Fibroblast of lung (primary cell): ENCODE results near the gene PHOSPHO2.

Experiments used
- CTCF ChIP-seq, 2 donors: IDR thresholded peaks in 1 of 2; conservative IDR thresholded peaks in 1 of 2; 1 replicate in 1 of 2; 2 replicates in 1 of 2; pipeline ENCODE4 v1.5.1; 2011 to 2012; ENCODE audit warnings: low read length in 2 of 2, control low read depth in 1 of 2, inconsistent platforms in 1 of 2, low read depth in 1 of 2, mild to moderate bottlenecking in 1 of 2
- EZH2 ChIP-seq: IDR thresholded peaks from 2 replicates; pipeline ENCODE4 v1.5.1; 2012; ENCODE audit warnings: low read length, control low read depth, mild to moderate bottlenecking; ENCODE audit errors: missing control alignments

- TF ChIP-seq CTCF (conservative IDR thresholded peaks at IDR 0.05 in 1 of 2, IDR thresholded peaks at IDR 0.05 in 1 of 2; ENCODE audit: low read depth in 1 of 2, low read length in 2 of 2) (no peak), EZH2 (no peak)
Measured at GRCh38 chr2:169716938-169717690, 22.8 kb downstream of the PHOSPHO2 start.
